ENCODE measurements around the gene TCEAL9. TPM values are rescaled to one million over a fixed set of nuclear protein-coding genes. Genes with fewer than 3 reads are reported as not detected.

TCEAL9 gene
- polyA plus RNA-seq, 1 donor (not counting 4 experiments of a cell fraction or from before 2014, with no cell fraction given) = 104 TPM

GRCh38 chrX:103373581-103373980 lies 17.3 kb downstream of the TCEAL9 start:
- H3K4me3 ChIP-seq (ENCODE audit: control insufficient read depth in 2 of 3, extremely low read depth in 1 of 3, insufficient read depth in 2 of 3, low read depth in 1 of 3, low read length in 3 of 3) = no peak overlapping the region
- no peaks in the 10 kb centered on the region for H3K9me1 ChIP-seq (ENCODE audit: control insufficient read depth, extremely low read depth, insufficient read depth, low read length)
- no peaks in the 10 kb centered on the region for H4K20me1 ChIP-seq (ENCODE audit: control insufficient read depth, extremely low read depth, insufficient read depth, low read length)
- H3K4me1 ChIP-seq (ENCODE audit: control insufficient read depth, extremely low read depth, insufficient read depth, low read length) = peaks cover 4% of the 10 kb centered on the region
- H3K79me2 ChIP-seq (ENCODE audit: control insufficient read depth, insufficient read depth, low read length) = no peaks in the 10 kb centered on the region
- H3K4me2 ChIP-seq (ENCODE audit: control insufficient read depth, extremely low read depth, insufficient read depth, low read depth, low read length) = no peak overlapping the region
- no peak overlapping the region for H3K27ac ChIP-seq (ENCODE audit: control insufficient read depth, insufficient read depth, low read length)
- no peaks in the 10 kb centered on the region for H3K9me3 ChIP-seq (ENCODE audit: control insufficient read depth, low read depth, low read length)
- dilution Hi-C loops (cut with MboI; ENCODE audit: extremely low pct_ligation_motif_present, low sequenced_read_pairs) = no loop called here
- no peak for TF ChIP-seq EZH2 (IDR thresholded peaks at IDR 0.05; ENCODE audit: low read length)
- TF ChIP-seq CTCF (optimal IDR thresholded peaks at IDR 0.05 in 1 of 3, IDR thresholded peaks at IDR 0.05 in 1 of 3, conservative IDR thresholded peaks at IDR 0.05 in 1 of 3; ENCODE audit: extremely low read depth in 1 of 3, insufficient read depth in 2 of 3, low read length in 3 of 3) = no peak
- FAIRE-seq (peak; percentile 62), DNase-seq (ENCODE audit: low read depth, low spot score) (no peak)
- no peak overlapping the region for H2AFZ ChIP-seq (ENCODE audit: control insufficient read depth, low read length)
- H3K9ac ChIP-seq (ENCODE audit: control insufficient read depth, extremely low read depth, insufficient read depth, low read length) = no peak overlapping the region
- no peaks in the 10 kb centered on the region for H3K27me3 ChIP-seq (ENCODE audit: control insufficient read depth, extremely low read depth, insufficient read depth, low read length)
- no peaks in the 10 kb centered on the region for H3K36me3 ChIP-seq (ENCODE audit: control insufficient read depth in 2 of 2, extremely low read depth in 1 of 2, insufficient read depth in 2 of 2, low read length in 2 of 2)

- Histone ChIP-seq H3K4me1 (ENCODE audit: control insufficient read depth, extremely low read depth, insufficient read depth, low read length) (peaks cover 4% of the 10 kb centered on the region), H3K9ac (ENCODE audit: control insufficient read depth, extremely low read depth, insufficient read depth, low read length) (peak within 1 kb of the TSS; percentile 77), H3K4me2 (ENCODE audit: control insufficient read depth, extremely low read depth, insufficient read depth, low read depth, low read length) (peak within 1 kb of the TSS; percentile 66), H3K79me2 (ENCODE audit: control insufficient read depth, insufficient read depth, low read length) (no peaks in the 10 kb centered on the region), H3K9me1 (ENCODE audit: control insufficient read depth, extremely low read depth, insufficient read depth, low read length) (no peaks in the 10 kb centered on the region), H3K27me3 (ENCODE audit: control insufficient read depth, extremely low read depth, insufficient read depth, low read length) (no peaks in the 10 kb centered on the region), H3K4me3 (ENCODE audit: control insufficient read depth in 2 of 3, extremely low read depth in 1 of 3, insufficient read depth in 2 of 3, low read depth in 1 of 3, low read length in 3 of 3) (peak within 1 kb of the TSS; percentile 46 to 65 (median 55)), H3K27ac (ENCODE audit: control insufficient read depth, insufficient read depth, low read length) (peak within 1 kb of the TSS; percentile 52), H4K20me1 (ENCODE audit: control insufficient read depth, extremely low read depth, insufficient read depth, low read length) (no peaks in the 10 kb centered on the region), H3K9me3 (ENCODE audit: control insufficient read depth, low read depth, low read length) (no peaks in the 10 kb centered on the region), H3K36me3 (ENCODE audit: control insufficient read depth in 2 of 2, extremely low read depth in 1 of 2, insufficient read depth in 2 of 2, low read length in 2 of 2) (no peaks in the 10 kb centered on the region), H2AFZ (ENCODE audit: control insufficient read depth, low read length) (peak within 1 kb of the TSS; percentile 84)
- DNase-seq (ENCODE audit: low read depth, low spot score) = no peak
- FAIRE-seq = no peak
- TF ChIP-seq EZH2 (IDR thresholded peaks at IDR 0.05; ENCODE audit: low read length) (no peak), CTCF (optimal IDR thresholded peaks at IDR 0.05 in 1 of 3, IDR thresholded peaks at IDR 0.05 in 1 of 3, conservative IDR thresholded peaks at IDR 0.05 in 1 of 3; ENCODE audit: extremely low read depth in 1 of 3, insufficient read depth in 2 of 3, low read length in 3 of 3) (no peak)
- dilution Hi-C loops (cut with MboI; ENCODE audit: extremely low pct_ligation_motif_present, low sequenced_read_pairs) = no loop called here
Measured at GRCh38 chrX:103376118-103376978, 20.0 kb downstream of the TCEAL9 start, which contains the start of gene BEX3. Gene BEX3, plus strand, starts transcription at chrX:103376538. Its CDS starts 984 bp downstream, at chrX:103377522.
